Activated B cell treated with CpG ODN at 0.5 μM for 24 hours (primary cell): ENCODE measurements around the gene MOB1A. TPM values are rescaled to one million over a fixed set of nuclear protein-coding genes. Genes with fewer than 3 reads are reported as not detected.

Experiments used
- ATAC-seq: fragments of 200-7000 bp; cut with Tn5 transposase; one replicate; pipeline ENCODE4 v1.10.0; 2021; ENCODE audit warnings: low read depth, mild to moderate bottlenecking, moderate library complexity
- CTCF ChIA-PET: fragments of 350-600 bp; sonication (Branson Sonifier 250); formaldehyde crosslinking; loops from one replicate; lab custom pipeline; 2021; ENCODE audit warnings: antibody characterized with exemption; lab: Charles Lee
- POLR2A ChIA-PET: fragments of 350-600 bp; sonication (Branson Sonifier 250); formaldehyde crosslinking; loops from one replicate; lab custom pipeline; 2021; ENCODE audit warnings: antibody characterized with exemption; lab: Charles Lee
- DNase-seq: peaks from one replicate; pipeline ENCODE4 v3.0.0; 2022
- H3K27ac Mint-ChIP-seq: one replicate; pipeline ENCODE4 v1.8.0; 2020; ENCODE audit warnings: mixed read lengths
- H3K27me3 Mint-ChIP-seq: one replicate; pipeline ENCODE4 v1.8.0; 2021; ENCODE audit warnings: mixed read lengths
- H3K36me3 Mint-ChIP-seq: one replicate; pipeline ENCODE4 v1.8.0; 2021; ENCODE audit warnings: low read depth, mixed read lengths
- H3K4me1 Mint-ChIP-seq: one replicate; pipeline ENCODE4 v1.8.0; 2021; ENCODE audit warnings: mixed read lengths
- H3K4me3 Mint-ChIP-seq: one replicate; pipeline ENCODE4 v1.8.0; 2020; ENCODE audit warnings: mild to moderate bottlenecking, mixed read lengths
- H3K9me3 Mint-ChIP-seq: one replicate; pipeline ENCODE4 v1.8.0; 2020; ENCODE audit warnings: mixed read lengths
- intact Hi-C: fragments of 100-400 bp; cut with micrococcal nuclease; formaldehyde crosslinking; loops from one replicate; pipeline ENCODE4 v1.15.1; 2024
- total RNA-seq: library from RNA; stranded (reverse); gene quantifications from 2 replicates; pipeline ENCODE4 v1.2.3, GENCODE V29; 2022
- TF ChIP-seq, protein P1 (sequence below): fragments of 200-600 bp; IDR thresholded peaks from one replicate; pipeline ENCODE4 v1.8.0; 2022; ENCODE audit warnings: antibody characterized with exemption, mild to moderate bottlenecking

MOB1A gene
- total RNA-seq, 1 donor from 2014 or later = 318 TPM

DNA sequence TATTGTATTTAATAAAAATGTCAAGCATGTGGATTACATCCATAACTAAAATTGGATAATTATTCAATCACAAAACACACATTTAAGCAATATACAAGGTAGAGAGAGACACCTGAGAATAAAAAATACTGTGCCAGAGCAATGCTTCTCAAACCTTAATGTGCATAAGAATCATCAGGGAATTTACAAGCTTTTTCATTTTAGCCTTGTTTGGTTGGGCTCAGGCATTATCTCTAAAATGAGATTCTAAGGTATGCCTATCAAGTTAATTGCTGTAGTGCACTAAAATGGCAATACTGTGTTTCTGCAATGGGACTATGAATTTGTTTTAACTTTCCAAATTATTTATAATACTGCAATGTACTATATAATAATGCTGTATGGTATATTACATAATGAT, 983 bp downstream of the MOB1A start:
- intact Hi-C loops = loop anchor here (1.0 to 10.0 kb wide), 6 partner anchors 15 to 337 kb away; partner anchors contain the start of gene TLX2
- no peak for ATAC-seq
- H3K4me1 Mint-ChIP-seq = peaks cover 65% of the 10 kb centered on the region

DNA sequence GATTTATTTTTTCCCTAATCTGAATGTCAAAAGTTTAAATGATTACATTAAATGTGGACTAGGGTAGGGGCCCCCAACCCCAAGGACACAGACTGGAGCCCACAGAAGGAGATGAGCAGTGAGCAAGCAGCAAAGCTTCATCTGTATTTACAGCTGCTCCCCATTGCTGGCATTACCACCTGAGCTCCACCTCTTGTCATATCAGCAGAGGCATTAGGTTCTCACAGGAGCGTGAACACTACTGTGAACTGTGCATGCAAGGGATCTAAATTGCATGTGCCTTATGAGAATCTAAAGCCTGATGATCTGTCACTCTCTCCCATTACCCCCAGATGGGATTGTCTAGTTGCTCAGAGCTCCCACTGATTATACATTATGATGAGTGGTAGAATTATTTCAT, 3.8 kb downstream of the MOB1A start:
- peak overlapping the region; percentile 86 for H3K27ac Mint-ChIP-seq
- ChIA-PET POLR2A (interaction anchor here (1.1 to 14.2 kb wide), 3 partner anchors 13 to 28 kb away, joined by 3 to 723 read pairs (median 5); partner anchors contain the start of gene MTHFD2), CTCF (interaction anchor here (1.8 kb wide), 1 partner anchor 24 kb away, joined by 4 read pairs; no protein-coding TSS in a partner anchor)

More for the DNA sequence above, 983 bp downstream of the MOB1A start:
- no peaks in the 10 kb centered on the region for H3K9me3 Mint-ChIP-seq
- CTCF ChIA-PET = interaction anchor here (0.7 to 3.1 kb wide), 8 partner anchors 10 to 353 kb away, joined by 3 to 45 read pairs (median 4); partner anchors contain the start of gene MTHFD2
- POLR2A ChIA-PET = interaction anchor here (0.7 to 14.2 kb wide), 27 partner anchors 9 to 440 kb away, joined by 3 to 723 read pairs (median 9); partner anchors contain the start of genes BOLA3, DGUOK, MTHFD2 and STAMBP
- no peak for DNase-seq
- H3K27me3 Mint-ChIP-seq = no peaks in the 10 kb centered on the region
- H3K27ac Mint-ChIP-seq = peak overlapping the region; percentile 98
- TF ChIP-seq, protein P1, sequence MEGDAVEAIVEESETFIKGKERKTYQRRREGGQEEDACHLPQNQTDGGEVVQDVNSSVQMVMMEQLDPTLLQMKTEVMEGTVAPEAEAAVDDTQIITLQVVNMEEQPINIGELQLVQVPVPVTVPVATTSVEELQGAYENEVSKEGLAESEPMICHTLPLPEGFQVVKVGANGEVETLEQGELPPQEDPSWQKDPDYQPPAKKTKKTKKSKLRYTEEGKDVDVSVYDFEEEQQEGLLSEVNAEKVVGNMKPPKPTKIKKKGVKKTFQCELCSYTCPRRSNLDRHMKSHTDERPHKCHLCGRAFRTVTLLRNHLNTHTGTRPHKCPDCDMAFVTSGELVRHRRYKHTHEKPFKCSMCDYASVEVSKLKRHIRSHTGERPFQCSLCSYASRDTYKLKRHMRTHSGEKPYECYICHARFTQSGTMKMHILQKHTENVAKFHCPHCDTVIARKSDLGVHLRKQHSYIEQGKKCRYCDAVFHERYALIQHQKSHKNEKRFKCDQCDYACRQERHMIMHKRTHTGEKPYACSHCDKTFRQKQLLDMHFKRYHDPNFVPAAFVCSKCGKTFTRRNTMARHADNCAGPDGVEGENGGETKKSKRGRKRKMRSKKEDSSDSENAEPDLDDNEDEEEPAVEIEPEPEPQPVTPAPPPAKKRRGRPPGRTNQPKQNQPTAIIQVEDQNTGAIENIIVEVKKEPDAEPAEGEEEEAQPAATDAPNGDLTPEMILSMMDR = no peak
- H3K4me3 Mint-ChIP-seq = peak overlapping the region; percentile 93
- H3K36me3 Mint-ChIP-seq = peaks cover 36% of the 10 kb centered on the region

DNA sequence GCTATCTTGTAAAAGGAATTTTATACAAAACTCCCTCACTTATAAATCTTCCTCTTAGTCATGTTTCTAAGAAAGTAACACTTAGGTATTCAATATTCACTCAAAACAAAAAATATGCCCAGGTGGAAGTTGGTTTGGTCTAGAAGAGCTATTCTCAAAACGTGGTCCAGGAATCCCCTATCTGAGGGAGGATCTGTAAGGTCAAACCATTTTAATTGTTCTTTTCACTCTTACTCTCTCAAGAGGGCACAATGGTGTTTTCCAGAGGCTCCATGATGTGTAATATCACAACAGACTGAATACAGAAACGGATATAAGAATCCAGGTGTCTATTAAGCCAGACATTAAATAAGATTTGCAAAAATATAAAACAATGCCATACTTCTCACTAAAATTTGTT, 9.9 kb downstream of the MOB1A start:
- POLR2A ChIA-PET = interaction anchor here (0.5 to 5.2 kb wide), 7 partner anchors 9 to 283 kb away, joined by 3 to 36 read pairs (median 9); partner anchors contain the start of genes MOB1A and MTHFD2

More for the DNA sequence above, 3.8 kb downstream of the MOB1A start:
- DNase-seq (no peak), ATAC-seq (no peak)
- Mint-ChIP-seq H3K4me3 (peak overlapping the region; percentile 85), H3K9me3 (no peaks in the 10 kb centered on the region), H3K27me3 (no peaks in the 10 kb centered on the region), H3K4me1 (peaks cover 54% of the 10 kb centered on the region), H3K36me3 (peaks cover 53% of the 10 kb centered on the region)
- TF ChIP-seq, protein P1 = no peak
- intact Hi-C loops = loop anchor here (2.0 to 10.0 kb wide), 3 partner anchors 18 to 340 kb away; partner anchors contain the start of gene TLX2

DNA sequence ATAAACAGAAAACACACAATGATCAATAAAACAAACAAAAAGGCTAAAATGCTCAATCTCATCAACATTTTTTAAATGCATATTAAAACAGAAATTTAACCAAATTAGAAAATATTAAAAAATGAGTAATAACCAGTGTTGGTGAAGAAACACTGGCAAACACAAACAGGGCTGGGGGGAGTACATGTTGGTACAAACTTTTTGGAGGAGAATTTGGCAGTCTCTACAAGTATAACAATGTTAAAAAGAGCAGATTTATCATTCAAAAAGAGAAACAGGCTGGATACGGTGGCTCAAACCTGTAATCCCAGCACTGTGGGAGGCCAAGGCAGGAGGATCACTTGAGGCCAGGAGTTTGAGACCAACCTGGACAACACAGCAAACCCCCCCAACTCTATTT, 13.9 kb downstream of the MOB1A start:
- ATAC-seq (no peak), DNase-seq (no peak)
- Mint-ChIP-seq H3K36me3 (peaks cover 82% of the 10 kb centered on the region), H3K9me3 (peaks cover 4% of the 10 kb centered on the region), H3K27ac (peak overlapping the region; percentile 18), H3K4me3 (no peak overlapping the region), H3K27me3 (no peaks in the 10 kb centered on the region), H3K4me1 (peaks cover 7% of the 10 kb centered on the region)
- intact Hi-C loops = loop anchor here (1.0 kb wide), 1 partner anchor 9 kb away; no protein-coding TSS in a partner anchor
- ChIA-PET POLR2A (interaction anchor here (2.0 to 4.0 kb wide), 2 partner anchors 34 kb away, joined by 7 to 28 read pairs; partner anchors contain the start of gene MTHFD2), CTCF (no interaction called here)
- TF ChIP-seq, protein P1 = no peak

More for the DNA sequence above, 9.9 kb downstream of the MOB1A start:
- DNase-seq = no peak
- H3K27me3 Mint-ChIP-seq = no peaks in the 10 kb centered on the region
- CTCF ChIA-PET = interaction anchor here (1.0 kb wide), 1 partner anchor 29 kb away, joined by 3 read pairs; no protein-coding TSS in a partner anchor
- TF ChIP-seq, protein P1 = no peak
- ATAC-seq = no peak
- peaks cover 4% of the 10 kb centered on the region for H3K9me3 Mint-ChIP-seq
- H3K4me3 Mint-ChIP-seq = no peak overlapping the region
- peaks cover 23% of the 10 kb centered on the region for H3K4me1 Mint-ChIP-seq
- peak overlapping the region; percentile 48 for H3K27ac Mint-ChIP-seq
- intact Hi-C loops = no loop called here
- H3K36me3 Mint-ChIP-seq = peaks cover 70% of the 10 kb centered on the region

DNA sequence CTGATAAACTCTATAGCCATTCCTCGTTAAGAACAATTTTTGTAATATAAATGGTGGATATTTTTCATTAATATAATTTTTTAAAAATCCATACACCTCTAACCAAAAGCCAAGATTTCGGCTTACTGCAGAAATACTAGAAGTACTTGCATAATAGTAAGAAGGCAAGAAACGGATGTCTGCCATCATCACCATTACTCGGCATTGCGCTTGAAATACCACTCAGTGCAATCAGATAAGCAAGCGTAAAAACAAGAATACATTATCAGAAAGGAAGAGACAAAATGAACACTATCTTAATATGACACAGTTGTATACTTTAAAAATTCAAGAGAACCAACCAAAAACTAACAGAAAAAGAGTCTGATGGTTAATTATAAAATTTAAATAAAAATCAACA, 15.7 kb downstream of the MOB1A start:
- H3K27ac Mint-ChIP-seq = no peak overlapping the region
- no peak for ATAC-seq
- peaks cover 4% of the 10 kb centered on the region for H3K9me3 Mint-ChIP-seq

More for the DNA sequence above, 15.7 kb downstream of the MOB1A start:
- no peaks in the 10 kb centered on the region for H3K27me3 Mint-ChIP-seq
- H3K4me3 Mint-ChIP-seq = no peak overlapping the region
- CTCF ChIA-PET = interaction anchor here (0.9 to 1.4 kb wide), 3 partner anchors 15 to 255 kb away, joined by 3 read pairs; no protein-coding TSS in a partner anchor
- intact Hi-C loops = loop anchor here (2.0 kb wide), 1 partner anchor 14 kb away; no protein-coding TSS in a partner anchor
- no peak for DNase-seq
- TF ChIP-seq, protein P1 = no peak
- POLR2A ChIA-PET = interaction anchor here (0.5 to 2.0 kb wide), 4 partner anchors 15 to 53 kb away, joined by 3 to 10 read pairs (median 5); partner anchors contain the start of gene MOB1A
- peaks cover 84% of the 10 kb centered on the region for H3K36me3 Mint-ChIP-seq
- H3K4me1 Mint-ChIP-seq = peaks cover 3% of the 10 kb centered on the region
